ENCODE measurements around the gene UBE2L5.

- TF ChIP-seq SNAI2 (CRISPR knock-in tag; IDR thresholded peaks at IDR 0.05) (no peak), TOX (CRISPR knock-in tag; IDR thresholded peaks at IDR 0.05; ENCODE audit: borderline replicate concordance) (no peak), ZFP3 (CRISPR knock-in tag; IDR thresholded peaks at IDR 0.05) (no peak), ZC3H10 (CRISPR knock-in tag; IDR thresholded peaks at IDR 0.05) (no peak), GLIS3 (CRISPR knock-in tag; IDR thresholded peaks at IDR 0.05) (no peak), CREB5 (CRISPR knock-in tag; IDR thresholded peaks at IDR 0.05; ENCODE audit: low read depth) (no peak)
Measured at GRCh38 chr13:30409886-30410704, 12.2 kb upstream of the UBE2L5 start.
